ENCODE results near the gene OR4K13. TPM values are rescaled to one million over a fixed set of nuclear protein-coding genes. Genes with fewer than 3 reads are reported as not detected.

The OR4K13 gene
- total RNA-seq, 1 donor from 2014 or later = not detected

- Histone ChIP-seq H3F3A (ENCODE audit: low read depth) (no peaks in the 10 kb centered on the region), H4K20me1 (ENCODE audit: low read depth) (no peaks in the 10 kb centered on the region), H3K4me1 (no peaks in the 10 kb centered on the region), H3K79me2 (ENCODE audit: low read depth) (no peaks in the 10 kb centered on the region), H3K9ac (no peak overlapping the region), H3K27me3 (no peaks in the 10 kb centered on the region), H3K4me3 (no peak overlapping the region), H3K27ac (no peak overlapping the region), H3K9me3 (ENCODE audit: low read depth) (peaks cover 63% of the 10 kb centered on the region), H3K36me3 (peaks cover 5% of the 10 kb centered on the region), H2AFZ (replicated peaks) (no peak overlapping the region), H3K4me2 (no peak overlapping the region)
- Mint-ChIP-seq H3K27ac (no peak overlapping the region), H3K4me3 (no peak overlapping the region), H3K9me3 (peaks cover 51% of the 10 kb centered on the region), H3K36me3 (no peaks in the 10 kb centered on the region), H3K27me3 (ENCODE audit: insufficient read depth, low read depth) (no peaks in the 10 kb centered on the region), H3K4me1 (no peaks in the 10 kb centered on the region)
- no peak for TF ChIP-seq EZH2 (IDR thresholded peaks at IDR 0.05)
- no peak for TF ChIP-seq EZH2phosphoT487 (IDR thresholded peaks at IDR 0.05)
- DNase-seq (ENCODE audit: low spot score) = no peak
Observed at GRCh38 chr14:19993438-19993837, 42.4 kb downstream of the OR4K13 start.

Other genes with a start within 250 kb of the OR4K13 start
- not detected in 2 replicates for gene OR4N2, start 232.3 kb downstream of the OR4K13 start, total RNA-seq (ENCODE audit: low replicate concordance)
- not detected in 2 replicates for gene OR4K2, start 160.9 kb downstream of the OR4K13 start, total RNA-seq (ENCODE audit: low replicate concordance)
- not detected in 2 replicates for gene OR4K5, start 115.4 kb downstream of the OR4K13 start, total RNA-seq (ENCODE audit: low replicate concordance)
- gene OR4K1, start 105.1 kb downstream of the OR4K13 start, total RNA-seq (ENCODE audit: low replicate concordance) = not detected in 2 replicates
- gene OR4K15, start 60.4 kb downstream of the OR4K13 start, total RNA-seq (ENCODE audit: low replicate concordance) = not detected in 2 replicates
- gene OR4Q2, start 33.9 kb downstream of the OR4K13 start, total RNA-seq (ENCODE audit: low replicate concordance) = not detected in 2 replicates
- gene OR4K14, start 16.7 kb downstream of the OR4K13 start, total RNA-seq (ENCODE audit: low replicate concordance) = not detected in 2 replicates
- gene OR4L1, start 24.0 kb upstream of the OR4K13 start, total RNA-seq (ENCODE audit: low replicate concordance) = not detected in 2 replicates
- not detected in 2 replicates for gene OR4K17, start 74.7 kb upstream of the OR4K13 start, total RNA-seq (ENCODE audit: low replicate concordance)
- not detected in 2 replicates for gene OR4N5, start 102.8 kb upstream of the OR4K13 start, total RNA-seq (ENCODE audit: low replicate concordance)
- gene OR11G2, start 154.9 kb upstream of the OR4K13 start, total RNA-seq (ENCODE audit: low replicate concordance) = not detected in 2 replicates
- gene OR11H6, start 187.7 kb upstream of the OR4K13 start, total RNA-seq (ENCODE audit: low replicate concordance) = not detected in 2 replicates
- not detected in 2 replicates for gene OR11H7, start 192.9 kb upstream of the OR4K13 start, total RNA-seq (ENCODE audit: low replicate concordance)
- gene OR11H4, start 203.2 kb upstream of the OR4K13 start, total RNA-seq (ENCODE audit: low replicate concordance) = not detected in 2 replicates

All from neural progenitor cell (in vitro differentiated cells).